Loucy (cell line): ENCODE measurements around the gene MITF.

ENCODE experiments used
- H2AFZ ChIP-seq: fragments of 200-600 bp; sonication (generic); 2 replicates; pipeline ENCODE4 v1.6.0; 2016; ENCODE audit warnings: antibody characterized with exemption, mild to moderate bottlenecking, low read length, moderate library complexity
- H3F3A ChIP-seq: fragments of 200-600 bp; 2 replicates; pipeline ENCODE4 v1.6.0; 2016; ENCODE audit warnings: antibody characterized with exemption, low read depth, mild to moderate bottlenecking
- H3K27me3 ChIP-seq: fragments of 200-600 bp; sonication (generic); 2 replicates; pipeline ENCODE4 v1.6.1; 2014; ENCODE audit warnings: low read length, mild to moderate bottlenecking; ENCODE audit not compliant: insufficient read depth, poor library complexity, severe bottlenecking
- H3K36me3 ChIP-seq: fragments of 200-600 bp; sonication (generic); 2 replicates; pipeline ENCODE4 v1.6.1; 2016; ENCODE audit warnings: low read length; ENCODE audit not compliant: insufficient read depth
- H3K4me1 ChIP-seq: fragments of 200-600 bp; sonication (generic); 2 replicates; pipeline ENCODE4 v1.5.1; 2014; ENCODE audit warnings: low read length, mild to moderate bottlenecking; ENCODE audit not compliant: insufficient read depth, poor library complexity, severe bottlenecking
- H3K4me2 ChIP-seq: fragments of 200-600 bp; sonication (generic); 2 replicates; pipeline ENCODE4 v1.6.0; 2014; ENCODE audit warnings: antibody characterized with exemption, low read length, low read depth, mild to moderate bottlenecking; ENCODE audit not compliant: poor library complexity, severe bottlenecking
- H3K4me3 ChIP-seq: fragments of 200-600 bp; sonication (generic); 2 replicates; pipeline ENCODE4 v1.5.1; 2014; ENCODE audit warnings: low read length, mild to moderate bottlenecking, mixed read lengths; ENCODE audit not compliant: poor library complexity, severe bottlenecking
- H3K79me2 ChIP-seq: fragments of 200-600 bp; sonication (generic); 2 replicates; pipeline ENCODE4 v1.6.1; 2014; ENCODE audit warnings: low read length; ENCODE audit not compliant: insufficient read depth
- H3K9ac ChIP-seq: fragments of 200-600 bp; sonication (generic); 2 replicates; pipeline ENCODE4 v1.6.0; 2014; ENCODE audit warnings: mild to moderate bottlenecking, low read depth, low read length, moderate library complexity; ENCODE audit not compliant: poor library complexity, severe bottlenecking
- H3K9me2 ChIP-seq: fragments of 200-600 bp; sonication (generic); replicated peaks from 2 replicates; pipeline ENCODE4 v1.6.1; 2016; ENCODE audit warnings: low read depth, low read length, mixed read lengths
- H3K9me3 ChIP-seq: fragments of 200-600 bp; sonication (generic); 2 replicates; pipeline ENCODE4 v1.6.1; 2014; ENCODE audit warnings: mild to moderate bottlenecking, antibody characterized with exemption, low read length, low read depth; ENCODE audit not compliant: insufficient read depth
- H4K20me1 ChIP-seq: fragments of 200-600 bp; sonication (generic); 2 replicates; pipeline ENCODE4 v1.6.0; 2014; ENCODE audit warnings: antibody characterized with exemption, low read length, mild to moderate bottlenecking; ENCODE audit not compliant: insufficient read depth, poor library complexity, severe bottlenecking
- EZH2phosphoT487 ChIP-seq: fragments of 200-600 bp; IDR thresholded peaks from 2 replicates; pipeline ENCODE4 v1.6.1; 2018; ENCODE audit warnings: antibody characterized with exemption, mild to moderate bottlenecking, moderate library complexity, borderline replicate concordance
- TF ChIP-seq, protein P1 (sequence below): fragments of 200-600 bp; sonication (generic); conservative IDR thresholded peaks from 2 replicates; pipeline ENCODE4 v1.5.1; 2014; ENCODE audit warnings: mild to moderate bottlenecking, antibody characterized with exemption, low read length

MITF gene

DNA sequence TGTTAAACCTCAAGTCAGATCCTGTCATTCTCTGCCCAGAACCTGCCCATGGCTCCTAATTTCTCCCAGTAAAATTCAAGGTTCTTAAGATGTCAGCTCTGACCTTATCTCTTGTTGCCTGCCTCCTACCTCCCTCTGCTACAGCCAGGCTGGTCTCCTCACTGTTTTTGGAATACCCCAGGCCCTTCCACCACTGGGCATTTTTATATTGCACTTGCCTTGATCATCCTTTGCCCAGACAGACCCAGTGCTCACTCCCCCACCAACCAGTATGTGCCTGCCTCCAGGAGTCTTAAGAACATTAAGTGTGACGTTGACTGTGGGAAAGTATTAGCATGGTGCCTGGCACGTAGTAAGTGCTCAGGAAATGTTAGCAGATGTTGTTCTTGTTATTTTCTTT is 3.1 kb downstream of the MITF start:
- no peaks in the 10 kb centered on the region for H3K4me1 ChIP-seq
- no peak overlapping the region for H3K9ac ChIP-seq
- no peak overlapping the region for H3K4me2 ChIP-seq
- no peaks in the 10 kb centered on the region; the same call in 1 of the 2 replicates for H3K9me3 ChIP-seq
- no peak overlapping the region for H3K4me3 ChIP-seq
- H3K9me2 ChIP-seq = no peaks in the 10 kb centered on the region
- no peak for TF ChIP-seq EZH2phosphoT487
- TF ChIP-seq, protein P1, sequence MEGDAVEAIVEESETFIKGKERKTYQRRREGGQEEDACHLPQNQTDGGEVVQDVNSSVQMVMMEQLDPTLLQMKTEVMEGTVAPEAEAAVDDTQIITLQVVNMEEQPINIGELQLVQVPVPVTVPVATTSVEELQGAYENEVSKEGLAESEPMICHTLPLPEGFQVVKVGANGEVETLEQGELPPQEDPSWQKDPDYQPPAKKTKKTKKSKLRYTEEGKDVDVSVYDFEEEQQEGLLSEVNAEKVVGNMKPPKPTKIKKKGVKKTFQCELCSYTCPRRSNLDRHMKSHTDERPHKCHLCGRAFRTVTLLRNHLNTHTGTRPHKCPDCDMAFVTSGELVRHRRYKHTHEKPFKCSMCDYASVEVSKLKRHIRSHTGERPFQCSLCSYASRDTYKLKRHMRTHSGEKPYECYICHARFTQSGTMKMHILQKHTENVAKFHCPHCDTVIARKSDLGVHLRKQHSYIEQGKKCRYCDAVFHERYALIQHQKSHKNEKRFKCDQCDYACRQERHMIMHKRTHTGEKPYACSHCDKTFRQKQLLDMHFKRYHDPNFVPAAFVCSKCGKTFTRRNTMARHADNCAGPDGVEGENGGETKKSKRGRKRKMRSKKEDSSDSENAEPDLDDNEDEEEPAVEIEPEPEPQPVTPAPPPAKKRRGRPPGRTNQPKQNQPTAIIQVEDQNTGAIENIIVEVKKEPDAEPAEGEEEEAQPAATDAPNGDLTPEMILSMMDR = no peak
- no peaks in the 10 kb centered on the region for H3F3A ChIP-seq
- H3K27me3 ChIP-seq = no peaks in the 10 kb centered on the region
- no peak overlapping the region for H2AFZ ChIP-seq
- no peaks in the 10 kb centered on the region for H3K36me3 ChIP-seq
- H4K20me1 ChIP-seq = no peaks in the 10 kb centered on the region
- no peaks in the 10 kb centered on the region for H3K79me2 ChIP-seq

DNA sequence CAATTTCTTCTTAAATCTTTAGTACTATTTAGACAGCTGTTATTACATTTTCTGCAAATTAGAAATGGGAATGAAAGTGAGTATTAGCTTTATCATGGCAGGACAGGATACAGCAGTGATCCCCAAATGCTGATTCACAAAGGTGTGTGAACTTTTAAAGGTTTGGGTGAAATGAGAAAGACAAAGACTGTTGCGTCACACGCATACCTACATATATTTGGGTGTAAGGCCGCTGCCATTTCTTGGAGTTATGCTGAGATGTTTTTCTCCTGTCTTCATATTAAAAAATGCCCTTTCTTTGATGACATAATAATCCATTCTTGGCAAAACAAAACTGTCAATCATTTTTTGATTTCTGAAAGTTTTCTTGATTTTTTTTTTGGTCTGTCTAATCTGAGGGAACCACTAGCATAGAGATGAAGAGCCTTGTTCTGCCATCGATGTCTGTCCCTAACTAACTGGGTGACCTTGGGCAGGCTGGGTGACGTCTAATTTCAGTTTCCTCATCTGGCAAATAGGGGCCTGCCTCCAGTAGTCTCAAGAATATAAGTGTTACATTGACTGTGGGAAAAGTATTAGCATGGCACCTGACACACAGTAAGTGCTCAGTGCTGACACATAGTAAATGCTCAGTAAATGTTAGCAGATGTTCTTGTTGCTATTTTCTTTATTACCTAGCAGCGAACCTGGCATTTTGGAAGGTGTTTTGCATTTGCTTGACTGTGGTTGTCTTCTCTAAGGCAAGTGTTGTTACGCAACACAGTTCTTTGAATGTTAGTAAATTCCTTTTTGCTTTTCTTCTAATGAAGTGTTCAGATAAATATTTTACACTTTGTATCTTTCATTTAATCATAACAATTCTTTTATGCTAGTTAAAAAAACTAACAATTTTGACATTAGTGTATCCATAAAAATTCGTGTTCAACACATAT is 5.0 kb downstream of the MITF start:
- TF ChIP-seq EZH2phosphoT487 = no peak
- TF ChIP-seq, protein P1 = no peak
- no peak overlapping the region for H3K9ac ChIP-seq
- no peaks in the 10 kb centered on the region for H3K4me1 ChIP-seq
- H3K27me3 ChIP-seq = no peaks in the 10 kb centered on the region
- H3K9me3 ChIP-seq = no peaks in the 10 kb centered on the region; the same call in 1 of the 2 replicates
- no peaks in the 10 kb centered on the region for H3F3A ChIP-seq
- no peak overlapping the region for H3K4me3 ChIP-seq
- H2AFZ ChIP-seq = no peak overlapping the region
- H3K4me2 ChIP-seq = no peak overlapping the region
- H3K36me3 ChIP-seq = no peaks in the 10 kb centered on the region
- no peaks in the 10 kb centered on the region for H3K79me2 ChIP-seq
- no peaks in the 10 kb centered on the region for H4K20me1 ChIP-seq
- H3K9me2 ChIP-seq = no peaks in the 10 kb centered on the region

DNA sequence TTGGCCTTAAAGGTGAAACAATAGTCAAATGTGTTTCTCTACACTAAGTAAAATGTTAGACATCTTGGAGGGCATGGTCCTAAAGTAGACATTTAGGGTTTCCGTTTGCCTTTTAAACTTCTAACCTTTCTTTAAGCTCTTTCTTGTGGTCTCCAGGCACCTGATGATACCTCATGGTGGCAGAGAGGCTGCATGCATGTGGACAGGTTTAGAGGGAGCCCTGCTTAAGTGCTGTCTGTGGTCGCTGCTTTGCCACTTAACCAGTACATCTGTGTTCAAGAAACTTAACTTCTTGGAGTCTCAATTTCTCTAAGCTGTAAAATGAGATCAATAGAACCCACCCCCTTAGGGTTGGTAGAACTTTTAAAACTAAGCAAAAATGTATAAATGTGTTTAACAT is 6.2 kb downstream of the MITF start:
- Histone ChIP-seq H2AFZ (no peak overlapping the region), H3K27me3 (no peaks in the 10 kb centered on the region), H3K36me3 (no peaks in the 10 kb centered on the region), H3K79me2 (no peaks in the 10 kb centered on the region), H3K4me3 (no peak overlapping the region), H3K9me2 (no peaks in the 10 kb centered on the region), H3K9me3 (no peaks in the 10 kb centered on the region), H3F3A (no peaks in the 10 kb centered on the region), H4K20me1 (no peaks in the 10 kb centered on the region), H3K4me1 (no peaks in the 10 kb centered on the region), H3K4me2 (no peak overlapping the region), H3K9ac (no peak overlapping the region)
- no peak for TF ChIP-seq EZH2phosphoT487
